ENCODE data around the gene GPR173.

Gene GPR173

DNA sequence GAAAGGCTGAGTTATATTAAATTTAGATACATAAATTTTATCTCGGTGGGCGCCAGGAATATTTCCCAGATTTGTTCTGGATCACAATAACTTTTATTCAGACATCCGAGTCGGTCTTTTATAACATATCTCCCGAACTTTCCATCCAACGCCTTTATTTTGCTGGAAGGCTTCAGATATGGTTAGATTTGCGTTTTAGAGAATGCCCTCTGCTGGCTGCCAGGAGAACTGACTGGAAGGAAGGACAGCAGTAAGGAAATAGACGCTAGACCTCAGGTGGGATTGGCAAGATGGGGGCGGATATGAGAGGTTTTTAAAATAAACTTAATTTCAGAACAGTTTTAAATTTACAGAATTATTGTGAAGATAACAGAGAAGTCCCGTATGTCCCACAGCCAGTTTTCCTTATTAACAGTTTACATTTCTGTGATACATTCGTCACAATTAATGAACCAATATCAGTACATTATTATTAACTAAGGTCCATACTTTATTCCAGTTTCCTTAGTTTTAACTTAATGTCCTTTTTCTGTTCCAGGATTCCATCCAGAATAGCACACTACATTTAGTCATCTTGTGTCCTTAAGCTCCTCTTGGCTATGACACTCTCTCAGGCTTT, 40.7 kb downstream of the GPR173 start:
- ChIA-PET POLR2A (no interaction called here), CTCF (interaction anchor here (0.6 to 3.6 kb wide), 6 partner anchors 9 to 1637 kb away, joined by 3 to 18 read pairs (median 6); no protein-coding TSS in a partner anchor)
- H3K4me3 ChIP-seq (ENCODE audit: low read depth, low read length) = no peak overlapping the region
- H3K27ac ChIP-seq (ENCODE audit: extremely low read depth, low read depth, low read length) = no peak overlapping the region
- no peaks in the 10 kb centered on the region for H3K4me1 ChIP-seq (ENCODE audit: control insufficient read depth, insufficient read depth, low read length)
- no peak for TF ChIP-seq ZNF830 (tag by site-specific recombination; IDR thresholded peaks at IDR 0.05; ENCODE audit: low read depth)
- TF ChIP-seq PRDM10 (tag by site-specific recombination; IDR thresholded peaks at IDR 0.05) = peak; percentile 79; the same call in 1 of the 2 replicates
- no peak for TF ChIP-seq OSR2 (tag by site-specific recombination; IDR thresholded peaks at IDR 0.05)
- TF ChIP-seq, protein P1, sequence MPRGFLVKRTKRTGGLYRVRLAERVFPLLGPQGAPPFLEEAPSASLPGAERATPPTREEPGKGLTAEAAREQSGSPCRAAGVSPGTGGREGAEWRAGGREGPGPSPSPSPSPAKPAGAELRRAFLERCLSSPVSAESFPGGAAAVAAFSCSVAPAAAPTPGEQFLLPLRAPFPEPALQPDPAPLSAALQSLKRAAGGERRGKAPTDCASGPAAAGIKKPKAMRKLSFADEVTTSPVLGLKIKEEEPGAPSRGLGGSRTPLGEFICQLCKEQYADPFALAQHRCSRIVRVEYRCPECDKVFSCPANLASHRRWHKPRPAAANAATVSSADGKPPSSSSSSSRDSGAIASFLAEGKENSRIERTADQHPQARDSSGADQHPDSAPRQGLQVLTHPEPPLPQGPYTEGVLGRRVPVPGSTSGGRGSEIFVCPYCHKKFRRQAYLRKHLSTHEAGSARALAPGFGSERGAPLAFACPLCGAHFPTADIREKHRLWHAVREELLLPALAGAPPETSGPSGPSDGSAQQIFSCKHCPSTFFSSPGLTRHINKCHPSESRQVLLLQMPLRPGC (tag by site-specific recombination; IDR thresholded peaks at IDR 0.05) = no peak
- TF ChIP-seq MYNN (tag by site-specific recombination; IDR thresholded peaks at IDR 0.05; ENCODE audit: borderline replicate concordance) = no peak
- TF ChIP-seq ZNF426 (tag by site-specific recombination; IDR thresholded peaks at IDR 0.05) = no peak
- no peak for TF ChIP-seq ZNF274 (IDR thresholded peaks at IDR 0.05; ENCODE audit: low read length)
- TF ChIP-seq ZNF274 (tag by site-specific recombination; IDR thresholded peaks at IDR 0.05; ENCODE audit: borderline replicate concordance) = no peak
- 0 out of 2 replicates have a peak, but pooled peaks have one; percentile 27 for TF ChIP-seq ZNF335 (tag by site-specific recombination; conservative IDR thresholded peaks at IDR 0.05)
- no peak for TF ChIP-seq ZBTB20 (tag by site-specific recombination; IDR thresholded peaks at IDR 0.05)
- no peak for TF ChIP-seq ZNF114 (tag by site-specific recombination; IDR thresholded peaks at IDR 0.05)
- peak; percentile 51; the same call in 1 of the 2 replicates for TF ChIP-seq IKZF3 (tag by site-specific recombination; IDR thresholded peaks at IDR 0.05)
- TF ChIP-seq, protein P2, sequence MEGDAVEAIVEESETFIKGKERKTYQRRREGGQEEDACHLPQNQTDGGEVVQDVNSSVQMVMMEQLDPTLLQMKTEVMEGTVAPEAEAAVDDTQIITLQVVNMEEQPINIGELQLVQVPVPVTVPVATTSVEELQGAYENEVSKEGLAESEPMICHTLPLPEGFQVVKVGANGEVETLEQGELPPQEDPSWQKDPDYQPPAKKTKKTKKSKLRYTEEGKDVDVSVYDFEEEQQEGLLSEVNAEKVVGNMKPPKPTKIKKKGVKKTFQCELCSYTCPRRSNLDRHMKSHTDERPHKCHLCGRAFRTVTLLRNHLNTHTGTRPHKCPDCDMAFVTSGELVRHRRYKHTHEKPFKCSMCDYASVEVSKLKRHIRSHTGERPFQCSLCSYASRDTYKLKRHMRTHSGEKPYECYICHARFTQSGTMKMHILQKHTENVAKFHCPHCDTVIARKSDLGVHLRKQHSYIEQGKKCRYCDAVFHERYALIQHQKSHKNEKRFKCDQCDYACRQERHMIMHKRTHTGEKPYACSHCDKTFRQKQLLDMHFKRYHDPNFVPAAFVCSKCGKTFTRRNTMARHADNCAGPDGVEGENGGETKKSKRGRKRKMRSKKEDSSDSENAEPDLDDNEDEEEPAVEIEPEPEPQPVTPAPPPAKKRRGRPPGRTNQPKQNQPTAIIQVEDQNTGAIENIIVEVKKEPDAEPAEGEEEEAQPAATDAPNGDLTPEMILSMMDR (tag by site-specific recombination; IDR thresholded peaks at IDR 0.05) = peak; percentile 46
- no peak for TF ChIP-seq ZBTB48 (tag by site-specific recombination; IDR thresholded peaks at IDR 0.05)
- no peak for TF ChIP-seq ZNF654 (tag by site-specific recombination; IDR thresholded peaks at IDR 0.05; ENCODE audit: low read depth)
- TF ChIP-seq ZNF664 (tag by site-specific recombination; IDR thresholded peaks at IDR 0.05) = no peak
- TF ChIP-seq RBAK (tag by site-specific recombination; IDR thresholded peaks at IDR 0.05) = no peak
- no peak for TF ChIP-seq ZNF248 (tag by site-specific recombination; IDR thresholded peaks at IDR 0.05)
- peaks cover 15 to 40% of the 10 kb centered on the region in 2 experiments for H3K36me3 ChIP-seq (ENCODE audit: control insufficient read depth in 2 of 2, insufficient read depth in 1 of 2, low read length in 2 of 2)
- no peaks in the 10 kb centered on the region for H3K9me3 ChIP-seq (ENCODE audit: control insufficient read depth, insufficient read depth, low read depth, low read length)

GRCh38 chrX:53089925-53090324, 41.3 kb downstream of the GPR173 start:
- no peak for TF ChIP-seq SCRT2 (tag by site-specific recombination; IDR thresholded peaks at IDR 0.05)
- peak; percentile 60; the same call in 1 of the 2 replicates for TF ChIP-seq ZNF394 (tag by site-specific recombination; IDR thresholded peaks at IDR 0.05; ENCODE audit: borderline replicate concordance)
- ChIA-PET CTCF (interaction anchor here (0.6 to 3.6 kb wide), 6 partner anchors 10 to 1636 kb away, joined by 3 to 18 read pairs (median 6); no protein-coding TSS in a partner anchor), POLR2A (no interaction called here)
- no peaks in the 10 kb centered on the region for H3K9me3 ChIP-seq (ENCODE audit: control insufficient read depth, insufficient read depth, low read depth, low read length)
- peaks cover 15 to 34% of the 10 kb centered on the region in 2 experiments for H3K36me3 ChIP-seq (ENCODE audit: control insufficient read depth in 2 of 2, insufficient read depth in 1 of 2, low read length in 2 of 2)
- H3K27ac ChIP-seq (ENCODE audit: extremely low read depth, low read depth, low read length) = no peak overlapping the region
- no peaks in the 10 kb centered on the region for H3K4me1 ChIP-seq (ENCODE audit: control insufficient read depth, insufficient read depth, low read length)
- no peak overlapping the region for H3K4me3 ChIP-seq (ENCODE audit: low read depth, low read length)
